Skeletal muscle satellite cell (primary cell): Measurements from ENCODE around the gene NDUFS7. TPM values are rescaled to one million over a fixed set of nuclear protein-coding genes. Genes with fewer than 3 reads are reported as not detected.

Source experiments
- H3K27me3 ChIP-seq: 2 replicates; pipeline ENCODE4 v1.7.0; 2013; ENCODE audit warnings: low read length; ENCODE audit not compliant: control insufficient read depth, insufficient read depth
- H3K36me3 ChIP-seq: 2 replicates; pipeline ENCODE4 v1.7.0; 2013; ENCODE audit warnings: mild to moderate bottlenecking, control low read depth, low read length; ENCODE audit not compliant: insufficient read depth
- H3K4me1 ChIP-seq: 2 replicates; pipeline ENCODE4 v1.7.0; 2013; ENCODE audit warnings: low read length; ENCODE audit not compliant: control insufficient read depth, insufficient read depth
- H3K4me2 ChIP-seq: 2 replicates; pipeline ENCODE4 v1.7.0; 2013; ENCODE audit warnings: mild to moderate bottlenecking, low read length
- H3K4me3 ChIP-seq: 2 replicates; pipeline ENCODE4 v1.7.0; 2013; ENCODE audit warnings: low read length
- H3K9ac ChIP-seq: 2 replicates; pipeline ENCODE4 v1.7.0; 2013; ENCODE audit warnings: mild to moderate bottlenecking, low read depth, low read length, moderate library complexity
- H3K9me3 ChIP-seq: replicated peaks from 2 replicates; pipeline ENCODE4 v1.7.0; 2013; ENCODE audit warnings: mild to moderate bottlenecking, control low read depth, low read length
- total RNA-seq: library from RNA; depleted of rRNA; stranded (reverse); fragments of >200 nt; gene quantifications from 2 replicates; pipeline ENCODE4 v1.2.3, GENCODE V29; 2012; rRNA removed

Gene NDUFS7
- 69.0 and 71.4 TPM in 2 replicates for total RNA-seq

DNA sequence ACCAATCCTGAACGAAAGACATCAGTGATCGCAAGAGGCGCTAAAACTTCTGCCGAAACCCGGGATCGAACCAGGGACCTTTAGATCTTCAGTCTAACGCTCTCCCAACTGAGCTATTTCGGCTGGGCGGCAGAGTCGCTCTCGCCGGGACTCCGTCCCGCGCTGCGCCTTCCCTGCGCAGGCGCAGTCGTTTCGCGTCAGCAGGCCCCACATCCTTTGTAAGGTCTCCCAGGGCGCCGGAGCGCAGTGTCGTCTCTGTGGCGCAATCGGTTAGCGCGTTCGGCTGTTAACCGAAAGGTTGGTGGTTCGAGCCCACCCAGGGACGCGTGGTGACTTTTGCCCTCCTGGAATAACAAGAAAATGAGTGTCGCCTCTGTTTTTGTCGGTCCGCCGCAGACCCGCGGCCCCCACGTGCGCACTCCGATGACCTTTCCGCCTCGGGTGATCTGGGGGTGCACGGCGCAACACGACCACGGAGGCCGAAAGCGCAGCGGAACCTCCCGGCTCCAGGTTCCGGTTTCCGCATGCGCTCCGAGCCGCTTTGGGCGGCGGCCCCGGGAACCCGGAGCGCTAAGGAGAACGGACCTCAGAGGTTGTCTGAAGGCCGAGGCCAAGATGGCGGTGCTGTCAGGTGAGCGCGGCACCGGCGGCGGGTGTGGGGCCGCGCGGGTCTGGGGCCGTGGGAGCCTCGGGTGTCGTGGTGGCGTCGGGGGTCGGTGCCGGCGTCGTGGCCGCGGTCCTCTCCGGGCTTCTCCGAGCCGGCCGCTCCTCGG lies at the start of gene NDUFS7:
TSS of gene NDUFS7 (plus strand) at position 596 of the 773 bp plus-strand sequence. CDS start at position 616, 20 bp downstream.
- Histone ChIP-seq H3K4me1 (peaks cover 12% of the 10 kb centered on the region), H3K9me3 (no peaks in the 10 kb centered on the region), H3K4me2 (peak within 1 kb of the TSS; percentile 86), H3K27me3 (no peaks in the 10 kb centered on the region), H3K4me3 (peak within 1 kb of the TSS; percentile 93), H3K36me3 (peaks cover 3% of the 10 kb centered on the region), H3K9ac (peak within 1 kb of the TSS; percentile 92)

DNA sequence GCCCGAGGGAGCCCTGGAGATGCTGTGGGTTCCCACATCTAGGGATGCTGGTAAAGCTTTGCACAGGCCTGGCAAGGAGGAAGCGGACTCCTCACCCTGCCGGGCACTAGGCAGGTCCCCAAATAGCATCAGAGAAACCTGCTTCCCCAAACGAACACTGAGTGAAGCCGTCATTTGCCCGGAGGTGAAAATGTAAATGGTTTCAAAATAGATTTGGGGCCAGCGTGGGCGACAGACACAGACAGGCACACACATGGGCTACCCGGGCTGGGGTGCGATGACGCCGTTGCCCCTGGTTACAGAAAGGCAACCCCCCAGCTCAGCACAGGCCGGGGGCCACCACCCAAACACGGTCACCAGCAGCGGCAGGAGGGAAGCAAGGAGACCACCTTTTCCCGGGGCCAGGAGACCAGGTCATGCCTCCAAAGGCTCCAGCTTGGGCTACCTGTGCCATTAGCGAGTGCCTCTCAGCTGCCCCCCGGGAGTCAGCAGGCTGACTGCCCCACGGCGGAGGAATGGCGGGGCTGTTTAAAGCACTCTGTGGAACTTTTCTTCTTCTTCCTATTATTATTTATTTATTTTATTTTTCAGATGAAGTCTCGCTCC lies 47.5 kb upstream of the NDUFS7 start:
- Histone ChIP-seq H3K4me3 (no peak overlapping the region), H3K4me2 (no peak overlapping the region), H3K36me3 (no peaks in the 10 kb centered on the region), H3K9me3 (no peaks in the 10 kb centered on the region), H3K4me1 (no peaks in the 10 kb centered on the region), H3K27me3 (peaks cover 17% of the 10 kb centered on the region), H3K9ac (no peak overlapping the region)

DNA sequence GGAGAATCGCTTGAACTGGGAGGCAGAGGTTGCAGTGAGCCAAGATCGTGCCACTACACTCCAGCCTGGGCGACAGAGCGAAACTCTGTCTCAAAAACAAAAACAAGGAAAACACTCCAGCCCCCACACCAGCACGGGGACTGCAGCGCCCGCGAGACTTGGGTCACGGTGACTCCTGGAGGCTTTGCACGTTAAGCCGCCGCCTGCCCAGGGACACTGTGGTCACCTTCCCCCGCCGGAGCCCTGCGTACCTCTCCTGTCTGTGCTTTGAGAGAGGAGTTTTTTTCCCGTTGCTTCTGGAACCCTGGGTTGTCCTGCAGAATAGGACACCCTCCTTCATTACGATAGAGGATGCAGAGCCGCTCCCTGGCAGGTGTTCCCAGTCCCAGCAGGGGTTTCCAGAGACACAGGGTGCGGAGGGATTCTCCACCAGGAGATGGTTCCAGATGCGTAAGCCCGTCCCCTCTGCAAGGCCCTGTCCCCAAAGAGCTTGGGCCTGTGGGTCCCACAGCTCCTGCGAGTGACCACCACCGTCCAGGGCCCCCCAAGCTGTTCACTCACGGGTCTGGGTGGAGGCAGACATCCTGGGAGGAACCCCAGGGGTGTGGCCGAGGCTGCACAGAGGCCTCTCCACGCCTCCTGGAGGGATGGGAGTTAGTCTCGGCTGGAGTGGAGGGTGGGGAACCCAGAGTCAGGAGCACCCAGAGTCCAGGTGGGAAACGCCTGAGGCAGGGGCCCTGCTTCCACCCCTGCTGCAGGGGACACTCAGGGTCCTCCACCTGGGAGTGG lies 42.8 kb upstream of the NDUFS7 start:
- H3K4me1 ChIP-seq = no peaks in the 10 kb centered on the region
- H3K4me3 ChIP-seq = no peak overlapping the region
- no peaks in the 10 kb centered on the region for H3K9me3 ChIP-seq
- no peak overlapping the region for H3K9ac ChIP-seq
- peaks cover 15% of the 10 kb centered on the region for H3K27me3 ChIP-seq
- no peak overlapping the region for H3K4me2 ChIP-seq
- H3K36me3 ChIP-seq = no peaks in the 10 kb centered on the region

DNA sequence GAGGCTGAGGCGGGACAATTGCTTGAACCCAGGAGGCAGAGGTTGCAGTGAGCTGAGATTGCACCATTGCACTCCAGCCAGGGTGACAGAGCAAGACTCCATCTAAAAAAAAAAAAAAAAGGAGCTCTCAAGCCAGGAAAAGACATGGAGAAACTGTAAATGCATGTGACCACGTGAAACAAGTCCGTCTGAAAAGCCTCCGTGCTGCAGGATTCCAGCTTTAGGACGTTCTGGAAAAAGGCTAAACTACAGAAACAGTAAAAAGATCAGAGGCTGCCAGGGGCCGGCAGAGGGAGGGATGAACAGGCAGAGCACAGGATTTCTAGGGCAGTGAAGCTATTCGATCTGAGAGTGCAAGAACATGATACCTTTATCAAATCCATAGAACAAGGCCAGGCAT lies 40.7 kb upstream of the NDUFS7 start:
- H3K36me3 ChIP-seq = no peaks in the 10 kb centered on the region
- no peak overlapping the region for H3K4me3 ChIP-seq
- peaks cover 15% of the 10 kb centered on the region for H3K27me3 ChIP-seq
- H3K4me1 ChIP-seq = no peaks in the 10 kb centered on the region
- no peaks in the 10 kb centered on the region for H3K9me3 ChIP-seq
- no peak overlapping the region for H3K9ac ChIP-seq
- H3K4me2 ChIP-seq = no peak overlapping the region

DNA sequence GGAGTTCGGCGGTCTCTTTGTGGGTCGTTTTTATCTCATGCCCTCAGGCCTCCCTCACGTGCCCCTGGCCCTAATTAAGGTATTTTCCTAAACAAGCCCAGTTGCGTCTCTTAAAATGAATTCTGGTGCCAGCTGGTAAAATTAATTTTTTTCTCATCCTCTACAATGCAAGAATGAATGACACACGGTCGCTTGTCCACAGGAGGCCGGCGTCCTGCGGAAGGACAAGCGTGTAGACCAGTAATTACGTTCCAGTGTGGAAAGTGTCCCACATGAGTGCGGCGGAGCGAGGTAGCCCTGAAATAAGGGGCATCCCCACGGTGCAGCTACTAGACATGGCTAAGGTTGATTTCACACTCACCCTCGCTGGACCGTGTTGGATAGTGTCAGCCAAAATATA lies 34.5 kb upstream of the NDUFS7 start:
- peaks cover 3% of the 10 kb centered on the region for H3K27me3 ChIP-seq
- no peaks in the 10 kb centered on the region for H3K9me3 ChIP-seq
- peaks cover 2% of the 10 kb centered on the region for H3K4me1 ChIP-seq
- H3K4me3 ChIP-seq = no peak overlapping the region
- H3K36me3 ChIP-seq = no peaks in the 10 kb centered on the region
- no peak overlapping the region for H3K9ac ChIP-seq
- H3K4me2 ChIP-seq = no peak overlapping the region

DNA sequence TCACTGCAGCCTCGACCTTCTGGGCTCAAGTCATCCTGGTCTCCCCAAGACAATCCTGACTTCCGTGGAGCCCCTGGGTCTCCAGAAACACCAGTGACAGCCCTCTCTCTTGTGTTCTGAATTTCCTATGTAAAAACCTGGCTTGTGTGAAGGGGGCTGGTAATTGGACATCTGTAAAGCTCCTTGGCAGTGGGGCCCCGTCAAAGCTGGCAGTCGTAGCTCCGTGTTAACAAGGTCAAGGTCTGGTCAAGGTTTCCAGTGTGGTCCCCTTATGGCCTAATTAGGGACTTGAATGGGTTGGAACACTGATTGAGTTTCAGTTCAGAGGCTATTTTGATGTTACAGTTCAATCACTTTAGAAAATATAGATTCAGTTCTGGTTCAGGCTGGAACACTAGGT lies 32.8 kb upstream of the NDUFS7 start:
- no peaks in the 10 kb centered on the region for H3K27me3 ChIP-seq
- H3K4me1 ChIP-seq = peaks cover 8% of the 10 kb centered on the region

DNA sequence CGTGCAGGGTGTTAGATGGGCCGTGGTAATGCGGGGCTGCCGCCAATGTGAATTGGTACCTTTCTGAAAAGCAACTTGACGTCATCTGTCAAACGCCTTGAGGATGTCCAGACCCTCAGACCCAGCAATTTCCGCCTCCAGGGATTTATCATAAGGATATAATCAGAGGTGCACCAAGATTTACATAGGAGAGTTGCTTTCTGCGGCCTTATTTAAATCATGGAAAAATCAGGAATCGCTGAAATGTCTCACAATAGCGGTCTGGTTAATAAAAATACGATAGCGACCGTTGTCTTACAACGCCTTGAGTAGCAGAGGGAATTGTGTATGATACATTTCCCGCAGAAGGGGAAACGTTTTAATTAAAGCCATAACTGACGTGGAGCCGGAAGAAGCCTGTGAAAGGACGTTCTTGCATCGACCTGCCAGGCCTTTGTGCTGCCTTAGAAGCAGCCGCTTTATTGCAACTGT lies 32.3 kb upstream of the NDUFS7 start:
- Histone ChIP-seq H3K36me3 (no peaks in the 10 kb centered on the region), H3K4me3 (no peak overlapping the region)

More for the DNA sequence above, 32.8 kb upstream of the NDUFS7 start:
- H3K4me2 ChIP-seq = no peak overlapping the region
- H3K36me3 ChIP-seq = no peaks in the 10 kb centered on the region
- H3K9ac ChIP-seq = no peak overlapping the region
- H3K9me3 ChIP-seq = no peaks in the 10 kb centered on the region
- no peak overlapping the region for H3K4me3 ChIP-seq

DNA sequence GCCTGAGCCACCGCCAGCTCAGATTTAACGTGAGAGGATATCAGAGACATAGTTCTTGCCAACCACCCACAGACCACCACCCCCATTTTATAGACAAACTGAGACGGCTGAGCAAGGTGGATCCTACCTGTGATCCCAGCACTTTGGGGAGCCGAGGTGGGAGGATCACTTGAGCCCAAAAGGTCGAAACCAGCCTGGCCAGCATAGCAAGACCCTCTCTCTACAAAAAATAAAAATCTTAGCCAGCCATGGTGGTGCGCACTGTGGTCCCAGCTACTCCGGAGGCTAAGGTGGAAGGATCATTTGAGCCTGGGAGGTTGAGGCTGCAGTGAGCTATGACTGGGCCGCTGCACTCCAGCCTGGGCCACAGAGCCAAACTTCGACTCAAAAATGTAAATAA lies 30.6 kb upstream of the NDUFS7 start:
- Histone ChIP-seq H3K36me3 (peaks cover 16% of the 10 kb centered on the region), H3K4me3 (no peak overlapping the region), H3K4me1 (peaks cover 18% of the 10 kb centered on the region), H3K9ac (no peak overlapping the region), H3K27me3 (no peaks in the 10 kb centered on the region), H3K4me2 (no peak overlapping the region), H3K9me3 (no peaks in the 10 kb centered on the region)

More for the DNA sequence above, 32.3 kb upstream of the NDUFS7 start:
- no peaks in the 10 kb centered on the region for H3K9me3 ChIP-seq
- H3K4me1 ChIP-seq = peaks cover 14% of the 10 kb centered on the region
- H3K27me3 ChIP-seq = no peaks in the 10 kb centered on the region
- no peak overlapping the region for H3K4me2 ChIP-seq
- no peak overlapping the region for H3K9ac ChIP-seq

DNA sequence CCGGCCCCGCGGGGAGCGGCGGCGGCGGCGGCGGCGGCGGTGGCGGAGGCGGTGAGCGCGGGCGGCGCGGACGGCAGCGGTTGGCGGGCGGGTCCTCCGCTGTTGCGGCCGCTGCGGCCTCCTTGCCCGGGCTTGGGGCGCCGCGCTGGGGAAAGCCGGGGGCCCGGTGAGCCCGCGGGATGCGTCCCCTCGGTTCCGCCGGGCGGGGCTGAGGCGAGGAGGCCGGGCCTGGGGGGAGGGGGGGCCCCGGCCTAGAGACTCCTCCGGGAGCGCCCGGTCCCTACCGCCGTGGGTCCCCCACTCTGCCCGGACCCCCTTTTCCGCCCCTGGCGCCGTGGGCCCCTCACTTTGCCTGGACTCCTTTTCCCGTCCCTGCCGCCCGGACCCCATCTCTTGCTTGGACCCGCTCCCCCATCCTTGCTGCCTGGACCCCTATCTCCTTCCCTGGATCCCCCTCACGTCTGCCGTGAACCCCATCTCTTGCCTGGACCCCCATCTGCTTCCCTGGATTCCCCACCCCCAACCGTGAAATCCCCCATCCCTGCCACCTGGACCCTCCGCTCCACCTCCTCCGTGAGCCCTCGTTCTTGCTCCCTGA lies 28.6 kb upstream of the NDUFS7 start:
- peaks cover 19% of the 10 kb centered on the region for H3K4me1 ChIP-seq
- peak overlapping the region; percentile 74 for H3K4me3 ChIP-seq
- peaks cover 27% of the 10 kb centered on the region for H3K36me3 ChIP-seq
- H3K9me3 ChIP-seq = no peaks in the 10 kb centered on the region
- H3K4me2 ChIP-seq = peak overlapping the region; percentile 86
- H3K9ac ChIP-seq = peak overlapping the region; percentile 82
- no peaks in the 10 kb centered on the region for H3K27me3 ChIP-seq

DNA sequence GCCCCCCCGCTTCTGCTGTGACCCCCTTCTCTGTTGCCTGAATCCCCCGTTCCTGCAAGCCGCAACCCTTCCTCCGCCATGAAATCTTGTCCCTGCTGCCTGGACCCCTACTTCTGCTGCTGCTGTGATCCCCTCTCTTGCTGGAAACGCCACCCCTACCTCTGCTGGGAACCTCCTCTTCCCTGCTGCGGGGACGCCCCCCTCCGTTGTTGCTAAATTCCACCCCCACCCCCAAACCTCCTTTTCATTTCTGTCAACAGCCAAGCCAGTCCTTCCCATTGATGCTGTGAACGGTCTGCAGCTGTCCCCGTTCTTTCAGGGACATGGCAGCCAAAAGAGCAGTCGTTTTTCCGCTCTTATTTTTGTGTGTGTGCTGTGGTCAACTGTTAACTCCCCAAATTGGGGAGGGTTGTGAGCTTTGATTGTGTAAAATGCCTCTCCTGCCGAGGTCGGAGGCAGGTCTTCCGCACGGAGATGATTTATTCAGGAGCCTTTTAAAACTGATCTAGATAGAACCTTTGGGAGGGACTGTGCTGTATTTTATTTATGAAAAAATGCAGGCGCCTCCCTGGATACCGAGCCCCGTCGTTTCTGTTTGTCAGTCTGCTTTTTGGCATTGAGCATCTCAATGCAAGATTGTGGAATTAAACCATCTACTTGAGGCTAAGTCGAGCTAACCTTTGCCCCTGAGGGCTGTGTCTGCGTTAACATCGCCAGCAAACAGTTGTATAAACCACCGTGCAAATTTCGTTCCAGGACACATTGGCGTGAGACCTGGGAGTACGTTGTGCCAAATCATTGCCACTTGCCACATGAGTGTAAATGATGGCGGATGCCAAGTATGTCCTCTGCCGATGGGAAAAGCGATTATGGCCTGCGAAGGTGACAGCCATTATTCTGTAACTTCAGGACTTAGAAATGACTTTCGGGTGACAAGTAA lies 27.9 kb upstream of the NDUFS7 start:
- H3K4me2 ChIP-seq = peak overlapping the region; percentile 86
- no peaks in the 10 kb centered on the region for H3K27me3 ChIP-seq
- H3K36me3 ChIP-seq = peaks cover 32% of the 10 kb centered on the region
- peak overlapping the region; percentile 82 for H3K9ac ChIP-seq
- H3K4me3 ChIP-seq = peak overlapping the region; percentile 74
- peaks cover 27% of the 10 kb centered on the region for H3K4me1 ChIP-seq
- H3K9me3 ChIP-seq = no peaks in the 10 kb centered on the region
